Measurements from ENCODE around the gene MED14.

The MED14 gene

DNA sequence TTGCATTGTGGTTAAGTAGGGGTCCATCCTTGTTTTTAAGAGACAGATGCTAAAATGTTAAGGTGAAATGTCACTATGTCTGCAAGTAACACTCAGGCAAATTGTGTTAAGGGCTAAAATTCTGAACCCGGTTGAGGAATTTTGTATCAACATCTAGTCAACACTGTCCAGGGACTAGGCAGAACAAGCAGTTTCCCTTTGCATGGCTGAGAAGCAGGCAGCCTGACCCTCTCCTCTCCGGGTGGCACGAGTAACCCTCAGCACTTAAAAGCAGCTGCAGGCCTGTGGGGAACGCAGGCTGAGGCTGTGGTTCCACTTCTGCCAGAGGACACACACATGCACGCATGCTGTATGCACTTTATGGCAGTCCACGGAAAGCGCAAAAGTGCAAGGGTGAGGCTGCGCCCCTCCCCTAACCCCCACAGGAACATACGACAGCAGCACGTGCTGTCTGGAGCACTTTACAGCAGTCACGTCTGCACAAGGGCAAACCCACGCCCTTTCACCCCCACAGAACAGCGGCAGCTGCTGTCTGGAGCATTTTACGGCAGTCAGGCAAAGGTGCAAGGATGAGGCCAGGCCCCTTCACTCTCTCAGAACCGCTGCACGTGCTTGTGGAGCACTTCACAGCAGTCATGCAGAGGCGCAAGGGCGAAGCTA lies 112.7 kb downstream of the MED14 start:
- in situ Hi-C loops (cut with MboI; ENCODE audit: low sequenced_read_pairs) = no loop called here

GRCh38 chrX:40617566-40617965 lies 117.8 kb downstream of the MED14 start:
- in situ Hi-C loops (cut with MboI; ENCODE audit: low sequenced_read_pairs) = no loop called here

- in situ Hi-C loops (cut with MboI; ENCODE audit: low sequenced_read_pairs) = no loop called here
These were observed 119.4 kb downstream of the MED14 start for GRCh38 chrX:40615976-40616375.

DNA sequence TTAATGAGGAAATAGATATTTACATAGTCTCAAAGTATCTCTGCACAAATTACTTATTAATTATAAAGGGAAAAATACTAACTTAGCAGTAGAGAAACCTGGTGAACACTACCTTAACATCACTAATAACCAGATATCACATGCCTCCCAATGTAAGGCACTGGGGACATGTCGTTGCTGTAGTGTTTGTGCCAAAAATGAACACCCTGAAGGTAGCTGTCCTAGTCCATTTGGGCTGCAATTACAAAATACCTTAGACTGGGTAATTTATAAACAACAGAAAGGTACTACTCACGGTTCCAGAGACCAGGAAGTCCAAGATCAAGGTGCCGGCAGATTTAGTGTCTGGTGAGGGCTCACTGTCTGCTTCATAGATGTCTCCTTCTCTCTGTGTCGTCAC lies 122.8 kb downstream of the MED14 start:
- in situ Hi-C loops (cut with MboI; ENCODE audit: low sequenced_read_pairs) = no loop called here

DNA sequence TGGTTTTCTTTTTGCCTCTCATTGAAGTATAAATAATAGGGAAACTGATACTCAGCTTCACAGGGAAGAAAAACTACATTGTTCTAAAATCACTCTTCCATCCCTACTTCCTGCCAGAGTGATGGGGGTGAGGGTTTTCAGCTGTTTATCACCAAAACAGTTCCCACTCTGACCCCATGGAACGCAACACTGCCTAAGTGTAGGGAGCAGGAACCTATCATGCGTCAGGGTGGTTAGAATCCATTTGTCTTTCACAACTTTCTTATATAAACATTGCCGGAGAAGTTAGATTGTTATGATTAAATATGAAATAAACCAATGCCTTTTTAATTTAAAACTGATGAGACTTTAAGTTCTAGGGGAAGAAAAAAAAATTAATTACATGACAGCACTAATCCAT lies 128.0 kb downstream of the MED14 start:
- in situ Hi-C loops (cut with MboI; ENCODE audit: low sequenced_read_pairs) = no loop called here

DNA sequence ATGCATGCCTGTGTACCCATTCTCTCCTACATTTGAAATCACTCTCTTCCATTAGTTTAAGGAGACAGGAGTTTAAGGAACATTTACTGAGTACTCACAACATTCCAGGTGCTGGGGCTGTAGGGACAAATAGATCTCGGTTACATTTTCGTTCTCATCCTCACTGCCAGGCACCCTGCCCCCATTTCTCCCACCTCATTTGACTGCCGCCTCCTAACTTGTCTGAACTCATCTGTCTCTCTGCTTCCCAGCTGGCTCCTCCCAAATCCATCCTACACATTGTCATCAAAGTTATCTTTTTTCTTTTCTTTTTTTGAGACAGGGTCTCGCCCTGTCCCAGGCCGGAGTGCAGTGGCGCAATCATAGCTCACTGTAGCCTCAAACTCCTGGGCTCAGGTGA lies 131.9 kb downstream of the MED14 start:
- in situ Hi-C loops (cut with MboI; ENCODE audit: low sequenced_read_pairs) = no loop called here
